Spleen (tissue), 11 donors: ENCODE measurements around the gene ACVR1. TPM values are rescaled to one million over a fixed set of nuclear protein-coding genes. Genes with fewer than 3 reads are reported as not detected.
A peak's percentile ranks its signal among the peaks of the same experiment; 100 is the strongest.
"Not testable (repeated sequence)": the region's sequence is repeated elsewhere in the genome, so short reads cannot be mapped to it uniquely, and the experiment has no call there.

Source experiments
- DNase-seq: peaks from one replicate; pipeline ENCODE4 v3.0.0-alpha.2; 2020
- H3K27ac ChIP-seq, 8 donors: fragments of 200-600 bp; sonication (generic) in 7 of 8; 1 replicate in 4 of 8; 2 replicates in 4 of 8; pipeline versions ENCODE4 v1.5.0 to v1.8.0; 2016 to 2021; ENCODE audit warnings: inconsistent platforms in 4 of 8, mild to moderate bottlenecking in 4 of 8, moderate library complexity in 1 of 8
- H3K27me3 ChIP-seq, 7 donors: fragments of 200-600 bp; sonication (generic) in 6 of 7; replicated peaks in 1 of 7; 1 replicate in 4 of 7; 2 replicates in 3 of 7; pipeline versions ENCODE4 v1.5.0 to v1.8.0; 2016 to 2021; ENCODE audit warnings: inconsistent platforms in 3 of 7, mild to moderate bottlenecking in 1 of 7
- H3K36me3 ChIP-seq, 6 donors: fragments of 200-600 bp; sonication (generic) in 5 of 6; 1 replicate in 4 of 6; 2 replicates in 2 of 6; pipeline versions ENCODE4 v1.5.0 to v1.8.0; 2016 to 2021; ENCODE audit warnings: inconsistent platforms in 2 of 6
- H3K4me1 ChIP-seq, 6 donors: fragments of 200-600 bp; sonication (generic) in 5 of 6; 1 replicate in 3 of 6; 2 replicates in 3 of 6; pipeline versions ENCODE4 v1.5.0 to v1.8.0; 2016 to 2021; ENCODE audit warnings: inconsistent platforms in 3 of 6
- H3K4me3 ChIP-seq, 8 donors: fragments of 200-600 bp; sonication (generic) in 7 of 8; 1 replicate in 4 of 8; 2 replicates in 4 of 8; pipeline versions ENCODE4 v1.5.0 to v1.8.0; 2016 to 2021; ENCODE audit warnings: inconsistent platforms in 4 of 8, mild to moderate bottlenecking in 4 of 8, moderate library complexity in 2 of 8
- H3K9me3 ChIP-seq, 8 donors: fragments of 200-600 bp; sonication (generic) in 7 of 8; 1 replicate in 4 of 8; 2 replicates in 4 of 8; pipeline versions ENCODE4 v1.5.0 to v1.8.0; 2016 to 2021; ENCODE audit warnings: inconsistent platforms in 4 of 8
- POLR2A ChIP-seq, 3 donors: fragments of 450-650 bp; IDR thresholded peaks; one replicate each; pipeline ENCODE4 v1.5.1; 2017; ENCODE audit warnings: antibody characterized with exemption in 3 of 3, mild to moderate bottlenecking in 1 of 3
- POLR2AphosphoS5 ChIP-seq, 3 donors: sonication (generic); formaldehyde crosslinking; IDR thresholded peaks; one replicate each; pipeline ENCODE4 v1.5.1; 2017; ENCODE audit warnings: antibody characterized with exemption in 3 of 3
- WGBS, 5 donors: extraction: QIAGEN DNeasy Blood & Tissue Kit in 3 of 5; methylation state at CpG; one replicate each; pipeline versions ENCODE4 v1.1.5 to v1.1.7; 2013 to 2018; 5-methylcytosine and 5-hydroxymethylcytosine counted together
- intact Hi-C: fragments of 100-400 bp; cut with DNase I; formaldehyde crosslinking; loops from one replicate; pipeline ENCODE4 v1.15.0; 2023; ENCODE audit warnings: low total_unique reads
- polyA plus RNA-seq, 3 donors: library from polyadenylated mRNA; stranded (reverse); fragments of 200-250 nt; gene quantifications; one replicate each; pipeline ENCODE4 v1.2.1, GENCODE V29; 2013
- total RNA-seq, 7 donors: library from RNA; depleted of rRNA in 3 of 7; stranded (reverse); fragments of >200 nt in 3 of 7; fragmentation: NEBNext Ultra II Directional in 4 of 7; extraction: Animal tissue kit (Norgen Biotek cat#: 25700) in 4 of 7; gene quantifications; one replicate each; pipeline versions ENCODE4 v1.1.0 to v1.2.1, GENCODE V29; 2016 to 2021
- TF ChIP-seq, protein P1 (sequence below), 11 experiments: fragments of 200-600 bp in 7 of 11; fragments of 450-650 bp in 4 of 11; sonication (generic) in 4 of 11; IDR thresholded peaks in 8 of 11; conservative IDR thresholded peaks in 3 of 11; 1 replicate in 7 of 11; 2 replicates in 4 of 11; pipeline versions ENCODE4 v1.4.0 to v1.8.0; 2016 to 2021; ENCODE audit warnings: antibody characterized with exemption in 11 of 11, inconsistent platforms in 4 of 11, mild to moderate bottlenecking in 1 of 11
- donor health status: healthy with polysubstance abuse.
- donor health status: DM: no; HTN: no; CAD: no; lungs with moderate emphysema.
- donor health status: DM: no; HTN: no; CAD: no.
- donor health status: Bipolar disorder and iron deficiency.
- donor health status: healthy.
- donor health status: DM: no; HTN: no; CAD: no.
- donor health status: DM: yes; HTN: yes; CAD: no.

Gene ACVR1
- total and polyA plus RNA-seq, 10 donors, result 2.1 to 23.8 (median 13.6) TPM

DNA sequence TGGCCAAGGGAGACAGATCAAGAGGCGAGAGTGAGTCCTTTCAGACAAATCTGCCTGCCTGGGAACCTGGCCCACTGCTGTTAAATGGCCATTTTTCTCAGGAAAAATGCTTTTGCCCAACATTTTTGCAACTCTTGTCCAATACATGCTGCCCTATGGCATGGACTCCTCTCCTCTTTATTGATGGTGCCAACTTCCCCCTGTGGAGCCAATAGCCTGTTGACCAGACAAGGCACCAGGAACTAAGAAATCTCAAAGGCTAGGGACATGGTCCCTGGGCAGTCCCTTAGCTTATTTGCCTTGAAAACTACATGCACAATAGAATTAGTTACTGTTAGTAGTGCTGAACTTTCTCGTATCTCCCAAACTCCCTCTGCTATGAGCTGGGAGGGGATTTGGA, 155.6 kb downstream of the ACVR1 start:
- no peak for TF ChIP-seq POLR2AphosphoS5 (IDR thresholded peaks at IDR 0.05)
- TF ChIP-seq, protein P1, sequence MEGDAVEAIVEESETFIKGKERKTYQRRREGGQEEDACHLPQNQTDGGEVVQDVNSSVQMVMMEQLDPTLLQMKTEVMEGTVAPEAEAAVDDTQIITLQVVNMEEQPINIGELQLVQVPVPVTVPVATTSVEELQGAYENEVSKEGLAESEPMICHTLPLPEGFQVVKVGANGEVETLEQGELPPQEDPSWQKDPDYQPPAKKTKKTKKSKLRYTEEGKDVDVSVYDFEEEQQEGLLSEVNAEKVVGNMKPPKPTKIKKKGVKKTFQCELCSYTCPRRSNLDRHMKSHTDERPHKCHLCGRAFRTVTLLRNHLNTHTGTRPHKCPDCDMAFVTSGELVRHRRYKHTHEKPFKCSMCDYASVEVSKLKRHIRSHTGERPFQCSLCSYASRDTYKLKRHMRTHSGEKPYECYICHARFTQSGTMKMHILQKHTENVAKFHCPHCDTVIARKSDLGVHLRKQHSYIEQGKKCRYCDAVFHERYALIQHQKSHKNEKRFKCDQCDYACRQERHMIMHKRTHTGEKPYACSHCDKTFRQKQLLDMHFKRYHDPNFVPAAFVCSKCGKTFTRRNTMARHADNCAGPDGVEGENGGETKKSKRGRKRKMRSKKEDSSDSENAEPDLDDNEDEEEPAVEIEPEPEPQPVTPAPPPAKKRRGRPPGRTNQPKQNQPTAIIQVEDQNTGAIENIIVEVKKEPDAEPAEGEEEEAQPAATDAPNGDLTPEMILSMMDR (IDR thresholded peaks at IDR 0.05 in 8 of 11, conservative IDR thresholded peaks at IDR 0.05 in 3 of 11), result no peak
- TF ChIP-seq POLR2A (IDR thresholded peaks at IDR 0.05), result no peak
- intact Hi-C loops, result no loop called here
- no peak overlapping the region for H3K27ac ChIP-seq
- peaks cover 0 to 32% (median 0%) of the 10 kb centered on the region in 6 donors for H3K36me3 ChIP-seq
- peaks cover 5 to 54% (median 46%) of the 10 kb centered on the region in 8 donors for H3K9me3 ChIP-seq
- no peaks in the 10 kb centered on the region for H3K27me3 ChIP-seq
- no peak for DNase-seq
- WGBS, 5 donors, result 85 to 95% (median 90%) methylated on average over 2 of the region's 2 CpGs
- H3K4me3 ChIP-seq, result no peak overlapping the region
- no peaks in the 10 kb centered on the region for H3K4me1 ChIP-seq

DNA sequence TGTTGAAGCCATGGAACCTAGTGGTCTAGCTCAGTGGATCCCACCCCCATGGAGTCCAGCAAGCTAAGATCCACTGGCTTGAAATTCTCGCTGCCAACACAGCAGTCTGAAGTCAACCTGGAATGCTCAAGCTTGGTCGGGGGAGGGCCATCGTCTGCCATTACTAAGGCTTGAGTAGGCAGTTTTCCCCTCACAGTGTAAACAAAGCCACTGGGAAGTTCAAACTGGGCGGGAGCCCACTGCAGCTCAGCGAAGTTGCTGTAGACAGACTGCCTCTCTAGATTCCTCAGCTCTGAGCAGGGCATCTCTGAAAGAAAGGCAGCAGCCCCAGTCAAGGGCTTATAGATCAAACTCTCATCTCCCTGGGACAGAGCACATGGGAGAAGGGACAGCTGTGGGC, 171.5 kb downstream of the ACVR1 start:
- H3K27ac ChIP-seq, H3K36me3 ChIP-seq, H3K4me1 ChIP-seq, intact Hi-C loops, DNase-seq, H3K4me3 ChIP-seq, H3K27me3 ChIP-seq: not testable (repeated sequence)
- 68 to 89% (median 83%) methylated on average over 3 to 5 of the region's 5 CpGs for WGBS, 5 donors
- peaks cover 3 to 61% (median 49%) of the 10 kb centered on the region in 8 donors for H3K9me3 ChIP-seq

DNA sequence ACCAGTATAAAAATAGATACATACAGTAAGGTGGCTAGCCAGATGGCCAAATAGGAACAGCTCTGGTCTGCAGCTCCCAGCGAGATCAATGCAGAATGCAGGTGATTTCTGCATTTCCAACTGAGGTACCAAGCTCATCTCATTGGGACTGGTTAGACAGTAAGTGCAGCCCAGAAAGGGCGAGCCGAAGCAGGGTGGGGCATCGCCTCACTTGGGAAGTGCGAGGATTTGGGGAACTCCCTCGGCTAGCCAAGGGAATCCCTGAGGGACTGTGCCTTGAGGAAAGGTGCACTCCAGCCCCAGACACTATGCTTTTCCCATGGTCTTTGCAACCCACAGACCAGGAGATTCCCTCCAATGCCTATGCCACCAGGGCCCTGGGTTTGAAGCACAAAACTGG, 172.0 kb downstream of the ACVR1 start:
- H3K4me3 ChIP-seq, H3K27ac ChIP-seq, H3K27me3 ChIP-seq, H3K36me3 ChIP-seq, H3K4me1 ChIP-seq, intact Hi-C loops: not testable (repeated sequence)
- peak; percentile 63 for DNase-seq
- peaks cover 3 to 63% (median 50%) of the 10 kb centered on the region in 8 donors for H3K9me3 ChIP-seq
- 93 to 97% (median 96%) methylated on average over 6 of the region's 6 CpGs for WGBS, 5 donors

DNA sequence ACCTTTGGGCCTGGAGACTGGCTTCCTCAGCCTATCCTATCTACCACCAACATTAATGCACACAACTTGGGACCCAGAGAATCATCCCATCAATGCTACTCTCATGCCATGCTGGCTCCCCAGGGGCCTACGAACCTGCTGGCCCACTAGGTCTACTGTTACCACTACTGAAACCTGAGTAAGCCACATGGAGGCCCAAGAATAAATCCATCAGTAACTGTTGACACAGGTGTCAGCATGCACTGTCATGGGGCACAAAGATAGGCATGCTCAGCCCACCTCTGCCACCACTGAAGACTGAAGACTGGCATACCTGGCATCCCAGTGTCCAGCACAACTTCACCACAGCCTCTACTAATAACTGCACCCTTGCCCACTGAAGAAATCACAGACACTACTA, 176.3 kb downstream of the ACVR1 start:
- H3K27ac ChIP-seq, result no peak overlapping the region
- H3K4me3 ChIP-seq, result no peak overlapping the region
- WGBS, 5 donors, result 60 to 89% (median 80%) methylated on average over 1 of the region's 1 CpG
- peaks cover 3 to 59% (median 40%) of the 10 kb centered on the region in 8 donors for H3K9me3 ChIP-seq
- no peaks in the 10 kb centered on the region for H3K27me3 ChIP-seq
- no peaks in the 10 kb centered on the region for H3K36me3 ChIP-seq
- no peak for TF ChIP-seq POLR2AphosphoS5 (IDR thresholded peaks at IDR 0.05)
- TF ChIP-seq, protein P1 (IDR thresholded peaks at IDR 0.05 in 8 of 11, conservative IDR thresholded peaks at IDR 0.05 in 3 of 11), result no peak
- TF ChIP-seq POLR2A (IDR thresholded peaks at IDR 0.05), result no peak
- DNase-seq, result no peak
- intact Hi-C loops, result no loop called here
- no peaks in the 10 kb centered on the region for H3K4me1 ChIP-seq

DNA sequence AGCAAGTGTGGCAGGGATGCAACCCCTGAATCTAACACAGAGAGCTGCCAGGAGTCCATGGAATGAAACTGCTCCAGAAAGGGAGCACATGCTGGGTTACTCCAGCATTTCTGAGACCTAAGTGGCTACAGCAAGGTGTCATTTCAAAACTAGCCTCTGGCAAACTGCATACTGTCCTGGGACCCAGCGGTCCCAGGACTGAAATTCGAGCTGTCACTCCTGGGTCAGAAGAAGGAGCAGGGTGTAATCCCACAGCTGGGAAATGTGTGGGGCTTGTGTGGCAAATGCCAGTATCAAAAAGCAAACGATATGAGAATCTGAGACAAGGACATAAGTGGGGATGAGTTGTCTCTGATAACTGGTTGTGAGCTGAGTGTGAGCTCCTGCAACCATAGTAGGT, 177.1 kb downstream of the ACVR1 start:
- Histone ChIP-seq H3K27me3 (no peaks in the 10 kb centered on the region), H3K27ac (no peak overlapping the region), H3K9me3 (peaks cover 3 to 51% (median 37%) of the 10 kb centered on the region in 8 donors), H3K4me3 (no peak overlapping the region), H3K36me3 (no peaks in the 10 kb centered on the region), H3K4me1 (no peaks in the 10 kb centered on the region)
- intact Hi-C loops, result no loop called here
- DNase-seq, result no peak
- TF ChIP-seq, protein P1 (IDR thresholded peaks at IDR 0.05 in 8 of 11, conservative IDR thresholded peaks at IDR 0.05 in 3 of 11), result no peak
- no peak for TF ChIP-seq POLR2AphosphoS5 (IDR thresholded peaks at IDR 0.05)
- TF ChIP-seq POLR2A (IDR thresholded peaks at IDR 0.05), result no peak
- whole genome bisulfite sequencing, 5 donors, result 68 to 93% (median 83%) methylated on average over 3 of the region's 3 CpGs
